ENCODE measurements around the gene ZFC3H1.

ZFC3H1 gene

DNA sequence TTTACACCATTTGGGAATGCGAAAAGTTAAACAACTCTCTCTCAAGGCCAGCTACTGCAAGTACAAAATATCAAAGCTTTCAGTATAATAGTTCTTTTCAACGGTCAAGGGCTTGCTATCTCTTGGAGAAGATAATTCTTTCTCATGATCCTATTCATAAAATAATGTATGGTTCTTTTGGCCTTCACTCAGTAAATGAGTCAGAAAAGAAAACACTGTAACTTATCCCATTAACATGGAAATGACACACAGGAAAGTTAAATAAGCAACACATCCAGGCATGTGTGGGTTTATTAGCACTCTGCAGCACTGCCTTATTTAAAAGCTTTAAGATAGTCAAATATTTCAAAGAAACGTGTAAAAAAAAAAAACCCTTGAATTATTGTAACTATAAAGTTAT, 36.9 kb downstream of the ZFC3H1 start:
- FAIRE-seq (no peak), DNase-seq (ENCODE audit: insufficient read length, low spot score) (no peak)
- TF ChIP-seq TAF1 (IDR thresholded peaks at IDR 0.05; ENCODE audit: low read depth, low read length) (no peak), PAX5 (IDR thresholded peaks at IDR 0.05; ENCODE audit: insufficient read depth, low read length, severe bottlenecking) (no peak), SPI1 (IDR thresholded peaks at IDR 0.05; ENCODE audit: low read depth, low read length) (no peak), POLR2AphosphoS5 (IDR thresholded peaks at IDR 0.05; ENCODE audit: low read depth, low read length) (no peak), POLR2A (IDR thresholded peaks at IDR 0.05; ENCODE audit: low read depth, low read length) (no peak), POU2F2 (IDR thresholded peaks at IDR 0.05; ENCODE audit: low read depth, low read length) (no peak)

DNA sequence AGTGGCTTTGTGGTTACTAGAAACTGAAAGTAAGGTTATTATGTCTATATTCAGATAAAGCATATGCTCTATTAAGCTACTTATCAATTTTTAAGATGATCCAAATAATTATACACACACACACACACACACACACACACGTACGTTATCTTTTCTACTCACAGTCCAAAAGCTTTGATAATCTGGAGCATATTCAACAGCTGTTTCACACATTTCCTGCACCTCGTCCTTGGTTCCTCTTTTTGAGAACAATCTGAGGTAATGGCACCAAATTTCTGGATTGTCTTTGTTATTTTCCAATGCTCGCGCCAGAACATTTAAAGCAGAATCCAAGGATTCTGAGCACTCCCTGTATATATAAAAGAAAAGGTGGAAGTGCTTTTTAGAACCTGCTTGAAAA, 37.5 kb downstream of the ZFC3H1 start:
- DNase-seq (ENCODE audit: insufficient read length, low spot score) (no peak), FAIRE-seq (no peak)

DNA sequence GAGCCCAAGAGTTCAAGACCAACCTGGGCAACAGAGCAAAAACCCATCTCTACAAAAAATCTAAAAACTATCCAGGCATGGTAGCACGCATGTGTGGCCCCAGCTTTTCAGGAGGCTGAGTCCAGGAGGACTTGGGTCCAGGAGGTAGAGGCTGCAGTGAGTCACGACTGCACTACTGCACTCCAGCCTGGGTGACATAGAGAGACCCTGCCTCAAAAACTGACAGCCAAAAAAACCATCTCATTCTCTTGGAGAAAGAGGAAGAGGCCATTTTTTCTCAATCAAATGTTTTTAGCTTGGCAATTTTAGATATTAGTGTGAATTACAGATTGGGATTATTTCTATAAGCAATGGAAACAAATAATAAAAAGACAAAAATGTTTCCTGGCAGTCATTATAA, 38.2 kb downstream of the ZFC3H1 start:
- FAIRE-seq = no peak

More for the DNA sequence above, 37.5 kb downstream of the ZFC3H1 start:
- TF ChIP-seq POU2F2 (IDR thresholded peaks at IDR 0.05; ENCODE audit: low read depth, low read length) (no peak), SPI1 (IDR thresholded peaks at IDR 0.05; ENCODE audit: low read depth, low read length) (peak; percentile 69), PAX5 (IDR thresholded peaks at IDR 0.05; ENCODE audit: insufficient read depth, low read length, severe bottlenecking) (no peak), TAF1 (IDR thresholded peaks at IDR 0.05; ENCODE audit: low read depth, low read length) (no peak), POLR2AphosphoS5 (IDR thresholded peaks at IDR 0.05; ENCODE audit: low read depth, low read length) (no peak)

DNA sequence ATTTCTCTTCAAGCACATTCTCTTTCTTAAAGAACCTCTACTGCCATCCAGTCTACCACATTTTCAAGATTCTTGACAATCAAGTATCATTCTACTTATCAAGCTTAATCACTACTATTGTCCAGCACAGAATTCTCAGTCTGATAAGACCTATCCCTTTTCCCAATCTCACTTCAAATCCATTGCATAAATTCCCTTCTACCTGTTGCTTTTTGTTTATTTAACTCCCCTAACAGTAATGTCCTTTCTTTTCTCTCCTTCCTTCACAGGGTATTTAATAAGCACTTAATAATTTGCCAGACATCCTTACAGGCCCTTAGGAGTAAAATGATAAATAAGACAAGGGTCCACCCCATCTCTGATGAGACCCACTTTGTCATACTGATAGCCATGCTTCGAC, 41.7 kb downstream of the ZFC3H1 start:
- no peak for TF ChIP-seq PAX5 (IDR thresholded peaks at IDR 0.05; ENCODE audit: insufficient read depth, low read length, severe bottlenecking)
- TF ChIP-seq POLR2AphosphoS5 (IDR thresholded peaks at IDR 0.05; ENCODE audit: low read depth, low read length) = no peak
- TF ChIP-seq TAF1 (IDR thresholded peaks at IDR 0.05; ENCODE audit: low read depth, low read length) = no peak
- no peak for TF ChIP-seq POLR2A (IDR thresholded peaks at IDR 0.05; ENCODE audit: low read depth, low read length)
- TF ChIP-seq SPI1 (IDR thresholded peaks at IDR 0.05; ENCODE audit: low read depth, low read length) = no peak
- TF ChIP-seq POU2F2 (IDR thresholded peaks at IDR 0.05; ENCODE audit: low read depth, low read length) = no peak
- no peak for DNase-seq (ENCODE audit: insufficient read length, low spot score)
- no peak for FAIRE-seq

More for the DNA sequence above, 38.2 kb downstream of the ZFC3H1 start:
- TF ChIP-seq SPI1 (IDR thresholded peaks at IDR 0.05; ENCODE audit: low read depth, low read length) (no peak), POLR2A (IDR thresholded peaks at IDR 0.05; ENCODE audit: low read depth, low read length) (no peak), PAX5 (IDR thresholded peaks at IDR 0.05; ENCODE audit: insufficient read depth, low read length, severe bottlenecking) (no peak), POLR2AphosphoS5 (IDR thresholded peaks at IDR 0.05; ENCODE audit: low read depth, low read length) (no peak), POU2F2 (IDR thresholded peaks at IDR 0.05; ENCODE audit: low read depth, low read length) (no peak), TAF1 (IDR thresholded peaks at IDR 0.05; ENCODE audit: low read depth, low read length) (no peak)
- DNase-seq (ENCODE audit: insufficient read length, low spot score) = no peak

DNA sequence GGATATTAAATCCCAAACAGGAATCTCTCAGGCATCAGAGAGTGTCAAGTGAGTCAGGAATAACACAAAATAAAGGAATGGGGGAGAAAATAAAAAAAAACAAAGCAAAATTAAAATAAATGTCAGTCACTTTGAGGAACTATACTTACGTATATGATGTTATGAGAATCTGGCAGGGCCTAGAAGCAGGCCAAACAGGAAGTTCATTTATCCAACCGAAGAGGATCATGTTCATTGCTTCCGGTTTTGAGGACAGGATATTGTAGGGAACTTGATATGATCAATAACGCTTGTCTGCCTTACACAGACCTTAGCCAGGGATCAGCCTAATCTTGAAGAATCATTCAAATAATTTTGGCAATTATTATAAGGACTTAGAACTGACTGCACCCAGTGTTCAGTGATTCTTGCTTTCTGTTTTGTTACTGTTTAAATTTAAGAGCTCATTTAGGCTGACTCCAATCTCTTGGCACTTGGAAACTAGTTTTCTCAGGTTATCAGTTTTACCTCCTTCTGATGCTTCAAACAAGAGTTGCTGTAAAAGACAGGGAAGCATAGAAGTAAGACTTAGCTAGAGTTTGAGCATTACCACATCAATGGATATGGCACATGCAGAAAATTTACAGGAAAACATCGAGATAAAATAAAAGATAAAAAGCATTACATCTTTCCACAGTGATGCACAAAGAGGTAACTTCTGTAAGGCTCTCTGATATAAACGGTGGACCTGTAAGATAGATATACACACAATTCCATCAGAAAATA, 53.4 kb downstream of the ZFC3H1 start:
- no peak for TF ChIP-seq POLR2AphosphoS5 (IDR thresholded peaks at IDR 0.05; ENCODE audit: low read depth, low read length)
- no peak for TF ChIP-seq POU2F2 (IDR thresholded peaks at IDR 0.05; ENCODE audit: low read depth, low read length)
- no peak for TF ChIP-seq POLR2A (IDR thresholded peaks at IDR 0.05; ENCODE audit: low read depth, low read length)
- no peak for TF ChIP-seq TAF1 (IDR thresholded peaks at IDR 0.05; ENCODE audit: low read depth, low read length)
- no peak for TF ChIP-seq PAX5 (IDR thresholded peaks at IDR 0.05; ENCODE audit: insufficient read depth, low read length, severe bottlenecking)
- no peak for TF ChIP-seq SPI1 (IDR thresholded peaks at IDR 0.05; ENCODE audit: low read depth, low read length)
- peak; percentile 23 for FAIRE-seq
- DNase-seq (ENCODE audit: insufficient read length, low spot score) = no peak

DNA sequence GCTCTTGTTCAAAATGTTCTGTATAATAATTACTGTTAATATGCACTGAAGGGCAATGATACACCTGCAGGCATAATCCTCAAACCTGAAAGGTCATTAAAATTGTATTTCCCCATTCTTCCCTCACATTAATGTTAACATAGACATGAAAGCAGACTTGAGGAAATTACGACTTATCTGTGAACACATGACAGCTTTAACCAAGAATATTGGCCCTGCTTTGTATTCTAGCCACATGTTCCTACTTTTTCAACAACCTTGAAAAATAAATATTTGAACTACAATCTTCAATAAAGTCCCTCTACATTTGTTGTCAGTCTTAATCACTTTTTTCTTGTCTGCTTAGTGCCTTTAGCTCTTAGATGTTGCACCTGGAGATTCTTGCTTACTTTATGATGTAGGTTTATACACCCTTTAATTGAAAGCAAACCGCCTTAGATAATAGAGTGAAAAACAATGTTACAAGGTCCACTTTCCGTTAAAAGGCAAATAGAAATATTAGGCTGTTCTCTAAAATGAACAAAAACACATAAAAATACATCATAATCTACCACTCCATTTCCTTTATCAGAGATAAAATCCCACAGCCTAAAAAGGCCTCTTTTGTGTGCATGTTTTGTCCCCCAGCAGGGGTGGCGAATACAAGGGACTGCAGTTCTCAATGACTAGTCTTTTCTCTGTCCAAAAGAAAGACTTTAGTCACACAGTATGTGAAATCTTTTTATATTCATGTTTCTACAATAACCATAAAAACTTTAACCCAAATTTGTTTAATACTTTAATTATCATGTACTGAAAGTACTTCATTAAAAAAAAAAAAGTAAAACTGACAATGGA, 55.9 kb downstream of the ZFC3H1 start:
- no peak for TF ChIP-seq SPI1 (IDR thresholded peaks at IDR 0.05; ENCODE audit: low read depth, low read length)
- no peak for TF ChIP-seq POLR2AphosphoS5 (IDR thresholded peaks at IDR 0.05; ENCODE audit: low read depth, low read length)
- FAIRE-seq = no peak

DNA sequence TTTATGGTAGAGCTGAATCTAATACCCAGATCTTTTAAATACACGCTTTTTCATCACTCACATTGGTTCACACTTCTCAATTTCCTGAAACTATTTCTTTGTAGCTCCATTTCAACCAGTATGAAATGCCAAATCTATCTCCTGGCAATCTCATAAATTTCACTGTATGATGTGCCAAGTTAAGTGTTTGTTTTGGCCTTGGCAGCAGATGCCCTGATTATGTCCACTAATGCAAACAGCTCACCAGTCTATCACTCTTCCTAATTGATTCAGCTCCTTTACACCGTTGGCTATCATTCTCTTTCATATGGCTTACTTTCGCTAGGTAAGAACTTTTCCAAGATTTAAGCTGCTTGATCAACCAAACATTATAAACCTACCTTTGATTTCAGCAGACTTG, 58.6 kb downstream of the ZFC3H1 start:
- FAIRE-seq (no peak), DNase-seq (ENCODE audit: insufficient read length, low spot score) (no peak)
- TF ChIP-seq POLR2AphosphoS5 (IDR thresholded peaks at IDR 0.05; ENCODE audit: low read depth, low read length) (no peak), POLR2A (IDR thresholded peaks at IDR 0.05; ENCODE audit: low read depth, low read length) (no peak), SPI1 (IDR thresholded peaks at IDR 0.05; ENCODE audit: low read depth, low read length) (no peak), TAF1 (IDR thresholded peaks at IDR 0.05; ENCODE audit: low read depth, low read length) (no peak), PAX5 (IDR thresholded peaks at IDR 0.05; ENCODE audit: insufficient read depth, low read length, severe bottlenecking) (no peak), POU2F2 (IDR thresholded peaks at IDR 0.05; ENCODE audit: low read depth, low read length) (no peak)

More for the DNA sequence above, 55.9 kb downstream of the ZFC3H1 start:
- no peak for DNase-seq (ENCODE audit: insufficient read length, low spot score)

DNA sequence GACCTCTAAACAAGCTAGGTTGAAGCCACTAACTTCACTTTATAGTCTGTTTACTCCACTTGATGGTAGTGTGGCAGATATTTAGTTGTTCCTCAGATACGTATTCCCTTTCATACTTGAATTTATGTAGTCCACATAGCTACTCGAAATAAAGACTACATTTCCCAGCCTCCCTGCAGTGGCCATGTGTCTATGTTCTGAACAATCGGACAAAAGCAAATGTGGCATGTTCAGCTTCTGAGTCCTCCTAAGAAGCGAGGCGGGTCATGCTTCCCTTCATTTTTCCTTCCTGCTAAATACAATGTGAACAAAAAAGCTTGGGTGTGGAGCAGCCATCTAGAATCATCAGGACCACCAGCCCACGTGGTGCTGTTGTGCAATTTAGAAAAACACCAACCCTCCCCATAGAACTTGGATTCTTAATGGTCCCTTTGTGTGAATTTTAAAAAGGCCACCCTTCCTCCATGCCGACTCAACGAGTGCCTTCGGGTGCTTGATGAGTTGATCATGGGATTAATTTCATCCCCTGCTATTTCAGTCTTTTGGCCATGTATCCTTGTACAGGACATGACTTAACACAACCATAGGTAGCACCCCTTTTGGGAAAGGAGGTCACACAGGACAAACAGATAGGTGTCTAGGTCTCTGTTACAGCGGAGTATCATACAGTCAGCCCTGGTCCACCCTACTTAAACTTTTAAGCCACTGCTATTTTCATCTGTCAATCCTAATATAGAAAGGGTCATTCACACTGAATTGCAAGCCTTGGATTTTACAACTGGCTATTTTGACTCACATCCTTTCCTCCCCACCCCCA, 60.7 kb downstream of the ZFC3H1 start:
- TF ChIP-seq POLR2AphosphoS5 (IDR thresholded peaks at IDR 0.05; ENCODE audit: low read depth, low read length) (no peak), POU2F2 (IDR thresholded peaks at IDR 0.05; ENCODE audit: low read depth, low read length) (no peak), SPI1 (IDR thresholded peaks at IDR 0.05; ENCODE audit: low read depth, low read length) (no peak)
- no peak for DNase-seq (ENCODE audit: insufficient read length, low spot score)
- FAIRE-seq = no peak

DNA sequence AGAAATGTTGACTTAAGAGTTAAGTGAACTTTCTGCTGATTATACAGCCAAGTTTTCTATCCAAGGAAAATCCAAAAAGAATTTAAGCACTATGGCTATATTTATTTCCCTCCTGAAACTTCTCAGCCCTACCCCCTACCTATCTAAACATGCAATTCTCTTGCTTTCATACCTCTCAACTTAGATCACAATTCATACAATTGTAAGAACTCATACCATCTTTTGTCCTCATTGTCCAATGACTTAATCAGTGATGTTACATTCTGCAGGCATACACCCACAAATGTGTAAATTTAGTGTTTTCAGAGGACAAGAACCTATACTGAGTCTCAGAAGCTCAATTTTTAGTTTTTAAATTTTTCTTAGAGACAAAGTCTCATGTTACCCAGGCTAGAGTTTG, 62.1 kb downstream of the ZFC3H1 start:
- TF ChIP-seq PAX5 (IDR thresholded peaks at IDR 0.05; ENCODE audit: insufficient read depth, low read length, severe bottlenecking) (no peak), POLR2A (IDR thresholded peaks at IDR 0.05; ENCODE audit: low read depth, low read length) (no peak), SPI1 (IDR thresholded peaks at IDR 0.05; ENCODE audit: low read depth, low read length) (no peak), POU2F2 (IDR thresholded peaks at IDR 0.05; ENCODE audit: low read depth, low read length) (no peak), TAF1 (IDR thresholded peaks at IDR 0.05; ENCODE audit: low read depth, low read length) (no peak), POLR2AphosphoS5 (IDR thresholded peaks at IDR 0.05; ENCODE audit: low read depth, low read length) (no peak)
- no peak for DNase-seq (ENCODE audit: insufficient read length, low spot score)
- no peak for FAIRE-seq

All from GM12891 (cell line).